Measurements from ENCODE around the gene DNAJC25.
"Not testable (repeated sequence)": the region's sequence is repeated elsewhere in the genome, so short reads cannot be mapped to it uniquely, and the experiment has no call there.

Gene DNAJC25

DNA sequence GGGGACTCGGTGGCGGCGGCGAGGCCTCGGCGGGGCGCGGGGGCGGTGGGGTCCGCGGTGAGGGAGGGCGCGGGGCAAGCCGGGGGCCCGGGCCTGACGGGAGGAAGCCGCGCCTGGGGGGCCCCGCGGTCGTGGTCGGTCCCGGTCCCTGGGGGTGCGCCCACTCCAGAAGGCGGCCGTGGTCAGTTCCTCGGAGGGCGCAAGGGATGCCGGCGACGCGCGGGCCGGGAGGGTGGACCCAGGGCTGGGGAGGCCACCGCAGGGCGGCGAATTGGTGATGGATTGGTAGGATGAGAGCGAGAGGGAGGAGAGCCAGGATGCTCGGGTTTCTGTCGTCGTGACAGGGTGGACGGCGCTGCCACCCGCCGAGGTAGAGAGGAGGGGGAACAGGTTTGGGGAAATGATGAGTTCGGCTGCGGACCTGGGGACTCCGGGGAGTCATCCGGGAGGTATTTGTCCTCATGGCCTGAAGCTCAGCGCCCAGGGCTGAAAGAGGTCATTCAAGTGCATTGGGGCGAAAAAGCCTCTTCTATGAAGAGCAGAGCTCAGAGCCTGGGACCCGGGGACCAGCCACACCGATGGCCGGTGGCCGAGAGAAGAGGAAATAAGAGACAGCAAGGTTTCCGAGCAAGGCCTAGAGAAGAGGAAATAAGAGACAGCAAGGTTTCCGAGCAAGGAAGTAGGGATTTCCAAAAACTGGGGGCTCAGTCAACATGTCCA lies 30.8 kb downstream of the DNAJC25 start:
- peak overlapping the region; percentile 75 for H3K4me2 ChIP-seq
- H3K4me1 ChIP-seq (ENCODE audit: low read depth, poor library complexity, severe bottlenecking): peaks cover 5% of the 10 kb centered on the region
- no peaks in the 10 kb centered on the region for H3K27me3 ChIP-seq (ENCODE audit: insufficient read depth, low read depth)
- no peaks in the 10 kb centered on the region for H3K36me3 ChIP-seq (ENCODE audit: insufficient read depth)
- TF ChIP-seq, protein P1, sequence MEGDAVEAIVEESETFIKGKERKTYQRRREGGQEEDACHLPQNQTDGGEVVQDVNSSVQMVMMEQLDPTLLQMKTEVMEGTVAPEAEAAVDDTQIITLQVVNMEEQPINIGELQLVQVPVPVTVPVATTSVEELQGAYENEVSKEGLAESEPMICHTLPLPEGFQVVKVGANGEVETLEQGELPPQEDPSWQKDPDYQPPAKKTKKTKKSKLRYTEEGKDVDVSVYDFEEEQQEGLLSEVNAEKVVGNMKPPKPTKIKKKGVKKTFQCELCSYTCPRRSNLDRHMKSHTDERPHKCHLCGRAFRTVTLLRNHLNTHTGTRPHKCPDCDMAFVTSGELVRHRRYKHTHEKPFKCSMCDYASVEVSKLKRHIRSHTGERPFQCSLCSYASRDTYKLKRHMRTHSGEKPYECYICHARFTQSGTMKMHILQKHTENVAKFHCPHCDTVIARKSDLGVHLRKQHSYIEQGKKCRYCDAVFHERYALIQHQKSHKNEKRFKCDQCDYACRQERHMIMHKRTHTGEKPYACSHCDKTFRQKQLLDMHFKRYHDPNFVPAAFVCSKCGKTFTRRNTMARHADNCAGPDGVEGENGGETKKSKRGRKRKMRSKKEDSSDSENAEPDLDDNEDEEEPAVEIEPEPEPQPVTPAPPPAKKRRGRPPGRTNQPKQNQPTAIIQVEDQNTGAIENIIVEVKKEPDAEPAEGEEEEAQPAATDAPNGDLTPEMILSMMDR (conservative IDR thresholded peaks at IDR 0.05; ENCODE audit: low read depth, low read length): no peak
- H3K27ac ChIP-seq: no peak overlapping the region
- peak overlapping the region; percentile 51; the same call in 1 of the 2 replicates for H3K9ac ChIP-seq
- H4K20me1 ChIP-seq (ENCODE audit: insufficient read depth): no peaks in the 10 kb centered on the region
- peak overlapping the region; percentile 87 for H2AFZ ChIP-seq (ENCODE audit: low read depth)
- no peak overlapping the region for H3K4me3 ChIP-seq (IDR thresholded peaks at IDR 0.05; ENCODE audit: insufficient read depth, low read depth, low read length)
- no peaks in the 10 kb centered on the region for H3K79me2 ChIP-seq (ENCODE audit: insufficient read depth, low read depth)

DNA sequence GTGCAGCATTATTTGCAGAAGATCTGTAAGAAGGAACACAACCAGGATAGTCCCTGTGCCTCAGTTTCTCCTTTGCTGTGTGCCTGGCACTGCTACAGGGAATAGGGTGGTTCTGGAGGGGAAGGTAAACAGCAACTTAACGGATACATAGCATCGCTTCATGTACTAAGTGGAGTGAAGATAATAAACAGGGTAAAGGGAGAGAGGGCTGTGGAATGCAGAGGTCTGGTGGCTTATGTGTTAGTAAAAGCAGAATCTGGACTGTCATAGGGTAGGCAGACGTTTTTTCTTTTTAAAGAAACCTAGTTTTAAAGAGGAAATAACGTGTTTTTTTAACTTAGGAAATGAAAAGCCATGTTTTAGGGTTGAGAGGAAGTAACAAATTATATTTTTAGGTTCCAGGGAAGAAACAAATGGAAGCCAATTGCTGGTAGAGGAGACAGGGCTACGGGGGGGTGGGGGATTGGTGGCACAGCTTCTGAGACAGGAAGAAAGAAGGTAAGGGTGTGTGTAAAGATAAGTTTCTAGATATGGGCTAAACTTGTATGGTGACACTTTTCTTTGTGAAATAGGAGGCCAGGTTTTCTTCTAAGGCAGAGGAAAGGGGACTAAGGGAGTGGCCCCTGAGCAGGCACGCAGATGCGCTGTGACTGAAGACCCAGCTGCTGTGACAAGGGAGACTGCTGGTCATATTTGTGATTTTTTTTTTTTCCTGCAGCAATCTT lies 31.6 kb downstream of the DNAJC25 start:
- H3K4me3 ChIP-seq (IDR thresholded peaks at IDR 0.05; ENCODE audit: insufficient read depth, low read depth, low read length): no peak overlapping the region
- no peaks in the 10 kb centered on the region for H4K20me1 ChIP-seq (ENCODE audit: insufficient read depth)
- H3K4me2 ChIP-seq: no peak overlapping the region
- no peak overlapping the region for H3K27ac ChIP-seq
- peaks cover 5% of the 10 kb centered on the region for H3K4me1 ChIP-seq (ENCODE audit: low read depth, poor library complexity, severe bottlenecking)
- no peak overlapping the region for H3K9ac ChIP-seq
- TF ChIP-seq, protein P1 (conservative IDR thresholded peaks at IDR 0.05; ENCODE audit: low read depth, low read length): no peak
- no peaks in the 10 kb centered on the region for H3K36me3 ChIP-seq (ENCODE audit: insufficient read depth)
- H3K27me3 ChIP-seq (ENCODE audit: insufficient read depth, low read depth): no peaks in the 10 kb centered on the region
- H2AFZ ChIP-seq (ENCODE audit: low read depth): no peak overlapping the region
- no peaks in the 10 kb centered on the region for H3K79me2 ChIP-seq (ENCODE audit: insufficient read depth, low read depth)

DNA sequence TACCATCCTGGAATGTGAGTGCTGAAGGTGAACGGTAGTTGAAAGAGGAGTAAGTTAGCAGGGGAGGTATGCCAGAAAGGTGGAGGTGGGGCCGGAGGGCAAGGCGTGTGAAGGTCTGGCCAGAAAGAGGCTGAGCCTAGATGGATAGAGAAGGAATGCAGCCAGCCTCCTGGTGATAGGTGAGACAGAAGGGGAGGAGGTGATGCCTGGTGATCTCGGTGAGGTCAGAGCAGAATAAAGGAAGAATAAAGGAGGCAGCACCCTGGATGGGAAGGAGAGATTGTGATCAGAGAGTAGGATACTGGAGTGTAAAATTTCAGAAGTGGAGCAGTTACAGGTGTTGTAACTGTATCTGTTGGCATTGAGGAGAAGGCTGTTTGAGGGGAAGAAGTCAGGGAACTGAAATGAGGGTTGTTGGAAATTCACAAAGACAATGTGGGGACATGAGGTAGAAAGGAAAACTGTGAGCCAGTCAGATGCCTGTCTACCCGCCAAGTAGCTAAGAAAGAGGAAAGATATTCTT lies 32.2 kb downstream of the DNAJC25 start:
- no peak overlapping the region for H3K4me2 ChIP-seq
- TF ChIP-seq, protein P1 (conservative IDR thresholded peaks at IDR 0.05; ENCODE audit: low read depth, low read length): no peak
- H3K4me1 ChIP-seq (ENCODE audit: low read depth, poor library complexity, severe bottlenecking): peaks cover 5% of the 10 kb centered on the region
- H3K27ac ChIP-seq: no peak overlapping the region
- no peak overlapping the region for H3K4me3 ChIP-seq (IDR thresholded peaks at IDR 0.05; ENCODE audit: insufficient read depth, low read depth, low read length)
- H3K9ac ChIP-seq: no peak overlapping the region
- no peaks in the 10 kb centered on the region for H3K79me2 ChIP-seq (ENCODE audit: insufficient read depth, low read depth)
- no peaks in the 10 kb centered on the region for H3K36me3 ChIP-seq (ENCODE audit: insufficient read depth)
- no peak overlapping the region for H2AFZ ChIP-seq (ENCODE audit: low read depth)
- H4K20me1 ChIP-seq (ENCODE audit: insufficient read depth): no peaks in the 10 kb centered on the region
- no peaks in the 10 kb centered on the region for H3K27me3 ChIP-seq (ENCODE audit: insufficient read depth, low read depth)

DNA sequence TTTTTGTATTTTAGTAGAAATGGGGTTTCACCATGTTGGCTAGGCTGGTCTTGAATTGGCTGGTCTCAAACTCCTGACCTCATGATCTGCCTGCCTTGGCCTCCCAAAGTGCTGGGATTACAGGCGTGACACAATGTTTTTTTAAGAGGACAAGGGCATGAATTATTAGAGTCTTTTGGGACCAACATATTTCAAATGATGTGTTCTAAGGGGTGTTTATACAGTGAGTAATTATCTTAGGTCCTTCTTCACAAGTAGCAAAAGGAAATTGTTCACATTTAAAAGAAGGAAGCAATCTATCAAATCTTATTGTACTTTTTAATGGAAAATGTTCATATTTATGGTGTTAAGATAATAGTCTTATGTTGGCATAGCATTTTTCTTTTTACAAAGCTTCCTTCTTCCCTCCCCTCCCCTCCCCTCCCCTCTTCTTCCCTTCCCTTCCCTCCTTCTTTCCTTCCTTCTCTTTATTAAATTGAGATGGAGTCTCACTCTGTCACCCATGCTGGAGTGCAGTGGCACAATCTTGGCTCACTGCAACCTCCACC lies 37.0 kb downstream of the DNAJC25 start:
- Histone ChIP-seq H3K36me3 (ENCODE audit: insufficient read depth) (no peaks in the 10 kb centered on the region), H2AFZ (ENCODE audit: low read depth) (no peak overlapping the region), H3K4me2 (no peak overlapping the region), H3K4me1 (ENCODE audit: low read depth, poor library complexity, severe bottlenecking) (no peaks in the 10 kb centered on the region), H3K27me3 (ENCODE audit: insufficient read depth, low read depth) (no peaks in the 10 kb centered on the region), H3K4me3 (IDR thresholded peaks at IDR 0.05; ENCODE audit: insufficient read depth, low read depth, low read length) (no peak overlapping the region), H4K20me1 (ENCODE audit: insufficient read depth) (no peaks in the 10 kb centered on the region), H3K79me2 (ENCODE audit: insufficient read depth, low read depth) (no peaks in the 10 kb centered on the region), H3K9ac (no peak overlapping the region), H3K27ac (no peak overlapping the region)
- TF ChIP-seq, protein P1 (conservative IDR thresholded peaks at IDR 0.05; ENCODE audit: low read depth, low read length): no peak

DNA sequence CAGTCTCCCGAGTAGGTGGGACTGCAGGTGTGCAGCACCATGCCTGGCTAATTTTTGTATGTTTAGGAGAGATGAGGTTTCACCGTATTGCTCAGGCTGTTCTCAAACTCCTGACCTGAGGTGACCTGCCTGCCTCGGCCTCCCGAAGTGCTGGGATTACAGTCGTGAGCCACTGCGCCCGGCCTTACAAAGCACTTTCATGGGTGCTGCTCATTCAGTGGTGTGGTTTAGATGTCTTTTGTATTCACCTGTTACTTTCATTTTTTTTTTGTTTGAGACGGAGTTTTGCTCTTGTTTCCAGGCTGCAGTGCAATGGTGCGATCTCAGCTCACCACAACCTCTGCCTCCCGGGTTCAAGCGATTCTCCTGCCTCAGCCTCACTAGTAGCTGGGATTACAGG lies 37.5 kb downstream of the DNAJC25 start:
- not testable (repeated sequence) for H3K27ac ChIP-seq; H3K9ac ChIP-seq; H4K20me1 ChIP-seq (ENCODE audit: insufficient read depth); H3K79me2 ChIP-seq (ENCODE audit: insufficient read depth, low read depth); H3K4me1 ChIP-seq (ENCODE audit: low read depth, poor library complexity, severe bottlenecking); H3K4me2 ChIP-seq; H3K27me3 ChIP-seq (ENCODE audit: insufficient read depth, low read depth); H3K4me3 ChIP-seq (IDR thresholded peaks at IDR 0.05; ENCODE audit: insufficient read depth, low read depth, low read length); H2AFZ ChIP-seq (ENCODE audit: low read depth); H3K36me3 ChIP-seq (ENCODE audit: insufficient read depth)
